IPS-NIHi11 (cell line): ENCODE data around the gene INPP5B.
A peak's percentile ranks its signal among the peaks of the same experiment; 100 is the strongest.
"Not testable (repeated sequence)": the region's sequence is repeated elsewhere in the genome, so short reads cannot be mapped to it uniquely, and the experiment has no call there.

Experiments used
- DNase-seq: peaks from one replicate; pipeline ENCODE4 v3.0.0; 2012; ENCODE audit warnings: mixed read lengths, low spot score

INPP5B gene

DNA sequence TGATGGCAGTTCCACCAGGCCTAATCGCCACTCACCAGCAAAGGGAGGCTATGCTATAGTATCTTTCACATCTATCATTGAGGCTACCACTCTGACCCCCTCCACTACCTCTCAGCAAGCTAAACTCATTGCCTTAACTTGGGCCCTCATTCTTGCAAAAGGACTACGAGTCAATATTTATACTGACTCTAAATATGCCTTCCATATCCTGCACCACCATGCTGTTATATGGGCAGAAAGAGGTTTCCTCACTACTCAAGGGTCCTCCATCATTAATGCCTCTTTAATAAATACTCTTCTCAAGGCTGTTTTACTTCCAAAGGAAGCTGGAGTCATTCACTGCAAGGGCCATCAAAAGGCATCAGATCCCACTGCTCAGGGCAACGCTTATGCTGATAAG lies 35.4 kb downstream of the INPP5B start:
- DNase-seq = not testable (repeated sequence)

DNA sequence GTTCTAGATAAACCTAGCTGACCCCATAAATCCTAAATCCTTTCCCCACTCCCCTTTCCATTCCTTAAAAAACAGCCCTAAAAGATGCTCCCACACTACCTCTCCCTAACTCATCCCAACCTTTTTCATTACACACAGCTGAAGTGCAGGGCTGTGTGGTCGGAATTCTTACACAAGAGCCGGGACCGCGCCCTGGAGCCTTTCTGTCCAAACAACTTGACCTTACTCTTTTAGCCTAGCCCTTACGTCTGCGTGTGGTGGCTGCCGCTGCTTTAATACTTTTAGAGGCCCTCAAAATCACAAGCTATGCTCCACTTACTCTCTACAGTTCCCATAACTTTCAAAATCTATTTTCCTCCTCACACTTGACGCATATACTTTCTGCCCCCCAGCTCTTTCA lies 36.0 kb downstream of the INPP5B start:
- DNase-seq = not testable (repeated sequence)

DNA sequence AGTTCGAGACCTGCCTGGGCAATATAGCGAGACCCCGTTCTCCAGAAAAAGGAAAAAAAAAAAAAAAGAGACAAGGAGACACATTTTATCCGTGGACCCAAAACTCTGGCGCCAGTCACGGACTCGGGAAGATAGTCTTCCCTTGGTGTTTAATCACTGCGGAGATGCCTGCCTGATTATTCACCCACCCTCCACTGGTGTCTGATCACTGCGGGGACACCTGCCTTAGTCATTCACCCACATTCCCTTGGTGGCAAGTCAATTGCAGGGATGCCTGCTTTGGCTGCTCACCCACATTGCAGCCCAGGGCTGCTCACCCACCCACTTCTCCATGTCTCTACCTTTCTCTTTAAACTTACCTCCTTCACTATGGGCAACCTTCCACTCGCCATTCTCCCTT lies 38.3 kb downstream of the INPP5B start:
- not testable (repeated sequence) for DNase-seq

DNA sequence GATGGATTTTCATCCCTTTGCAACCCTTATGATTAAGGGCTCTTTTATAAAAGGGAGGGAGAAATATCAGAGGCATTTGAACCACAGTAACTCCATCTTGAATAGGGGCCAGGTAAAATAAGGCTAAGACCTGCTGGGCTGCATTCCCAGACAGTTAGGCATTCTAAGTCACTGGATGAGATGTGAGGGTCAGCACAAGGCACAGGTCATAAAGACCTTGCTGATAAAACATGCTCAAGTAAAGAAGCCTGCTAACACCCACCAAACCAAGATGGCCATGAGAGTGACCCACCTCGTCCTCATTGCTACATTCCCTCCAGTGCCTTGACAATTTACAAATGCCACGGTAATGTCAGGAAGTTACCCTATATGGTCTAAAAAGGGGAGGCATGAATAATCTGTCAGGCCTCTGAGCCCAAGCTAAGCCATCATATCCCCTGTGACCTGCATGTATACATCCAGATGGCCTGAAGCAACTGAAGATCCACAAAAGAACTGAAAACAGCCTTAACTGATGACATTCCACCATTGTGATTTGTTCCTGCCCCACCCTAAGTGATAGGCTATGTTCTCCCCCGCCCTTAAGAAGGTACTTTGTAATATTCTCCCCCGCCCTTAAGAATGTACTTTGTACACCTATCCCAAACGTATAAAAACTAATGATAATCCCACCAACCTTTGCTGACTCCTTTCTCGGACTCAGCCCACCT lies 39.3 kb downstream of the INPP5B start:
- not testable (repeated sequence) for DNase-seq

DNA sequence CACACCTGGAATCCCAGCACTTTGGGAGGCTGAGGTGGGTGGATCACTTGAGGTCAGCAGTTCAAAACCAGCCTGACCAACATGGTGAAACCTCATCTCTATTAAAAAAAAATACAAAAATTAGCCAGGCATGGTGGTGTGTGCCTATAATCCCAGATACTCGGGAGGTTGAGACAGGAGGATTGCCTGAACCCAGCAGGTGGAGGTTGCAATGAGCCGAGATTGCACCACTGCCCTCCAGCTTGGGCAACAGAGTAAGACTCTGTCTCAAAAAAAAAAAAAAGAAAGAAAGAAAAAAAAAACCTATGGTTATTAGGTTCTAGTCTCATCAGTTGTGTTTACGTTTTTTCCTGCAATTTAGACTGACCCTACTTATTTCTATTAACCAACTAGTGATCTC lies 40.3 kb downstream of the INPP5B start:
- DNase-seq = not testable (repeated sequence)

DNA sequence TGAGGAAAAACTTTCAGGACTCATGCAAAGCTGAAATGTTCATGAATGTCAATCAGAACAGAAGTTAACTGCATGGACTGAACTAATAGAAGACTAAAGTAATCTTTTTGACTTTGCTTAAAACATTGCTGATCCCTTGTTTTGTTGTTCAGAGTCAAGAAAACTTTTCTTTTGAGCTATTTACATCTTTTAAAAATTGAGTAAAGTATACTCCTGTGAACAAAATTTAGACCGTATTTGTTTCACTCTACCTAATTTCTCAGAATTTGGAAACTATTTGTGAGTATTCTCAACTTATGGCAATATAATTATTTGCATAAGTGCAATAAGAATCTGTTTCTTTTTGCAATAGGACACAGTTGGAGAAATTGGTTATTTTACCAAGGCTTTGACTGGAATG lies 41.1 kb downstream of the INPP5B start:
- DNase-seq = no peak

DNA sequence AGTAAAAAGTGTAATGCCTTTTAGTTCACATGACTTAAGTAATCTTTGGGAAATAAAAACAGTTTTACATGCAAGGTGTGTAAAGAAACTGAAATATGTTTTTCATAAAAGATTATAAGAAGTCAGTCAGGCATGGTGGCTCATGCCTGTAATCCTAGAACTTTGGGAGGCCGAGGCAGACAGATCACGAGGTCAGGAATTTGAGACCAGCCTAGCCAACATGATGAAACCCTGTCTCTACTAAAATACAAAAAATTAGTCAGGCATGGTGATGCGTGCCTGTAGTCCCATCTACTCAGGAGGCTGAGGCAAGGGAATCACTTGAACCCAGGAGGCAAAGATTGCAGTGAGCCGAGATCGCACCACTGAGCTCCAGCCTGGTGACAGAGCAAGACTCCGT lies 42.9 kb downstream of the INPP5B start:
- not testable (repeated sequence) for DNase-seq

DNA sequence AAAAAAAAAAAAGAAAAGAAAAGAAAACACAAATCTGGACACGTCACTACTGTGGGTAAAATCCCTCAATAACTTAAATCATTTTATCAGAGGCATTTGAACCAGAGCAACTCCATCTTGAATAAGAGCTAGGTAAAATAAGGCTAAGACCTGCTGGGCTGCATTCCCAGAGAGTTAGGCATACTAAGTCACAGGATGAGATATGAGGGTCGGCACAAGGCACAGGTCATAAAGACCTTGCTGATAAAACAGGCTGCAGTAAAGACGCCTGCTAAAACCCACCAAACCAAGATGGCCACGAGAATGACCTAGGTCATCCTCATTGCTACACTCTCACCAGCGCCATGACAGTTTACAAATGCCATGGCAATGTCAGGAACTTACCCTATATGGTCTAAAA lies 43.9 kb downstream of the INPP5B start:
- no peak for DNase-seq

DNA sequence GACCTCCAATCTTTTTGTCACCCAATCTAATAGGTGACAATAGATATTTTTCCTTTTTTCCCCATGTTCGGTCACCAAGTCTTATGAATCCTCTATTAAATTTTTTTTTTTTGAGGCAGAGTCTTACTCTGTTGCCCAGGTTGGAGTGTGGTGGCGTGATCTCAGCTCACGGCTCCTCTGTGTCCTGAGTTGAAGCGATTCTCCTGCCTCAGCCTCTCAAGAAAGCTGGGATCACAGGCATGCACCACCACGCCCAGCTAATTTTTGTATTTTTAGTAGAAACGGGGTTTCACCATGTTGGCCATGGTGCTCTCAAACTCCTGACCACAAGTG lies 45.0 kb downstream of the INPP5B start:
- DNase-seq = no peak

DNA sequence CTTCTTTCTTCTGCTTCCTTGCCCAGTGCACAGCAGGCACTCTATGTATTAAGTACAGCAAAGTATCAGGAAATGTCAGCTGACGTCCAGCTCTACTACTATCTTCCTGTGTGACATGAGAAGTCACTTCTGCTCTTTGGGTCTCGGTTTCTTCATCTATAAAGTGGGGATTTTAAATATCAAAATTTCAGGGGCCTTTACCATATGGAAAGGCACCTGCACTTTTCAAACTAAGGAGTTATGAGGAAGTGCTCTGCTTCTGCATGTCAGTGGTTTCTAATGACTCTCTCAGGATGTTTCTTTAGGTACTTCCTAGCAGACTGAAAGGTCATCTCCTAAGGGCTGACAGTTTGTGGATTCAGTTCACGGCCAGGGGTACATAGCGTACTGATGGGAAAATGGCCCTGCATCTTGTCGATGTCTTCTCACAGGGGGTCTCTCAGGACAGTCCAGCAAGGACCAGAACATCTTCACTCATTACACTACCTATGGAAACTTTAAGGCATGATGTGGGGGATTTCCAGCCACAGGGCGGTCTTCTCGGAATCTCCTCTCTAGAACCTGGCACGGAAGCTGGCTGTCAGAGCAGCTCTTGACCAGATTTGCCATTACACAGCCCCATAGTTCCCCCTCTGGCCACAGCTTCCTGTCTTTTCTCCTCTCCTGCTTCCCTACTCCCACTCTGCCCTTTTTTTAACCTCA lies 45.5 kb downstream of the INPP5B start:
- no peak for DNase-seq

DNA sequence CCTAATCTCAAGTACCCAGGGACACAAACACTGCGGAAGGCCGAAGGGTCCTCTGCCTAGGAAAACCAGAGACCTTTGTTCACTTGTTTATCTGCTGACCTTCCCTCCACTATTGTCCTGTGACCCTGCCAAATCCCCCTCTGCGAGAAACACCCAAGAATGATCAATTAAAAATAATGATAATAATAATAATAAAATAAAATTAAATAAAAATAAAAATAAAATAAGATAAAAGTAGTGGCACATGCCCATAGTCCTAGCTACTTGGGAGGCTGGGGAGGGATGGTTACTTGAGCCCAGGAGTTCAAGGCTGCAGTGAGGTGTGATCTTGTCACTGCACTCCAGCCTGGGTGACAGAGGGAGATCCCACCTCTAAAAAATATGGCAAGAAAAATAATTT lies 49.3 kb downstream of the INPP5B start:
- not testable (repeated sequence) for DNase-seq

DNA sequence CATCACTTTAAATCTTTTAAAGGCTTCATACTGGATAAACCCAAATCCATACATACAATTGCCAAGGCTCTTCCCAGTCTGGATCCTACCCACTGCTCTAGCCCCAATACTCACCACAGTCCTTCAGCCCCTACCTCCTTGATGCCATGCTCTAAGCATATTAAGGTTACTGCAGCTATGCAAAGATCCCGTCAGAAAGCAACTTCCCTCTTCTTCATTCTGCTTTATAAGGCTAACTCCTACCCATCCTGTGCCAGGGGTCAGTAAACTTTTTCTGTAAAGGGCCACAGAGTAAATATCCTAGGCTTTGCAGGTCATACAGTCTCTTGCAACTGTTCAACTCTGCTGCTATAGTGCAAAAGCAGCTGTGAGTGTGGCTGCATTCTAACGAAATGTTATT lies 53.2 kb downstream of the INPP5B start:
- no peak for DNase-seq

DNA sequence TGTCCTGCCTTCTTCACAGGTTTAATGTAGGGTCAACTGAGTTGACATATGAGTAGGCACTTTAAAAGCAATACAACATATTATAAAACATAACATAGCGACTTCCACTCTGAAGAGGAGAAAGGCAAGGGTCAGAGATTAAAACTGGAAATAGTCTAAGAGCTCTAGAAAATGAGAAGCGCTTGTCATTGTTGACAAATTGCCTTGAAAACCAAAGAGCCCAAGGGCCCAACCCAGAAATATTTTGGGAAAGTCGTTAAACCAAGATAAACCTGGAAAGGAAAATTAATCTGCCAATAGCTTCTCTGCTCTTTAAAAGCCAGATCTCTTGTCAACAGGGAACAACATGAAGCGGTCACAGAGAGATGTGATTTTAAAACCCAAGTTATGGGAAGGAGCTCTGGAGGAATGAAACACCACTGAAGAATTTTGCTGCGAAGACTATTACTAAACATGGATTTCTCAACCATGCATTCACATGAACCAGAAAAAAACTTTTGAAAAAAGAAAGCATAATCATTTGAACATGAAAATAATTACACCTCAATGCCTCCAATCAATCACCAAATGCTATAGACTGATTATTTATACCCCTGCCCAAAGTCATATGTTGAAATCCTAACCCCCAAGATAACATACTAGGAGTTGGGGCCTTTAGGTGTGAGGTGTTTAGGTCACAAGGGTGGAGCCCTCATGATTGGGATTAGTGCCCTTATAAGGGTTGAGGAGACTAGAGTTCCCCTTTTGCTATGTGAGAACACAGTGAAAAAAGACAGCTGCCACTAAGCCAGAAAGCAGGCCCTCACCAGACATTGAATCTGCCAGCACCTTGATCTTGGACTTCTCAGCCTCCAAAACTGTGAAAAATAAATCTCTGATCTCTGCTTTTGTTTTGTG lies 54.5 kb downstream of the INPP5B start:
- DNase-seq = no peak

DNA sequence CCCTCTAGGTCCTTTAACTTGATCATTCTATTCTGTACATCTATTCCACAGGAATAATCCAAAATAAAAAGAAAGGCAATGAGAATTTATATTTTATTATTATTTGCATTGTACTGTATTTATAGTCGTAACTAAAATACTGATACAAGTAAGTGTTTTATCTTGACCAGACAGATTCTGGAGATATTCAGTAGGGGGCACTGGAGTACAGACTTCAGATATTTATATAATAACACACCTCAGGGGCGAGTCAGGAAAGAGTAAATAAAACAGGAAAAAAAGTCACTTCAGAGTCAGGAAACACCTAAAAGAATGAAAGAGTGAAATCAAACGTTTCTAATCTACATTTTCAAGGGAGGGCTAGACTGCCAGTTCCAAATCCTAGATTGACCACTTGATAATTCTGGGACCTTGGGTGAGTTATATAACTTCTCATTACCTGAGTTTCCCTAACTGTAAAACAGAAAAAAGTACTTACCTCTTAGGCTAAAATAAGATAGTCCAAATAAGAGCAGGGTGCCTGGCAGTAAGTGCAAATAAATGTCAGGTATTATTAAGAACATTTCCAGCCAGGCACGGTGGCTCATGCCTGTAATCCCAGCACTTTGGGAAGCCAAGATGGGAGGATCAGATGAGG lies 56.4 kb downstream of the INPP5B start:
- DNase-seq = peak; percentile 32

DNA sequence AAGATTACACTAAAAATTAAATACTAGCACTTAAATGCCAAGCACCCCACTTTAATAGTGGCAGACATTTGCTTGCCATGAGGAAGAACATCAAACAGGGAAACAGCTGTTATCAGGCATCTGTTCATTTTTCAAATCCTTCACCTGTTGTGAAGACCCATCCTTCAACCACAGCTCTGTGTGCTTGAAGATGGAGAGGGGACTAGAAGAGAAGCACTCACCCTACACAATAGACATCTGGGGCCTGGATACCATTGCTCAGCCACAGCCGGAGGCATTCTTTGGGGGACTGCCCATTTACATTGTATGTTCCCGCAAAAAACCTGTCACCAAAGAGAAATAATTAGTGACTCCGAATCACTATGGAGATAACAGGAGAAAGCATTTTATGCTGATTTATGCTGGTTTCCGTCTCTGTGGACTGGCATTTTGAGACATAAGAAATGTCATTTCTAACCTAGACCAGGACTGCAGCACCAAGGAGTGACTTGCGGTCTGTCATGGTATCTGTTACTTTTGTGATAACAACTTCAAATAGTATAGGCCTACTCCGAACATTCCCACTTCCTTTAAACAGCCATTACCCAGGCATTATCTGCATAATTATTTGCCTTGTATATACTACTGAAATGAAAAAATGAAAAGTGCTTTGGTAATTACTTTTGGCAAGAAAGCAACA lies 58.7 kb downstream of the INPP5B start:
- DNase-seq = no peak

DNA sequence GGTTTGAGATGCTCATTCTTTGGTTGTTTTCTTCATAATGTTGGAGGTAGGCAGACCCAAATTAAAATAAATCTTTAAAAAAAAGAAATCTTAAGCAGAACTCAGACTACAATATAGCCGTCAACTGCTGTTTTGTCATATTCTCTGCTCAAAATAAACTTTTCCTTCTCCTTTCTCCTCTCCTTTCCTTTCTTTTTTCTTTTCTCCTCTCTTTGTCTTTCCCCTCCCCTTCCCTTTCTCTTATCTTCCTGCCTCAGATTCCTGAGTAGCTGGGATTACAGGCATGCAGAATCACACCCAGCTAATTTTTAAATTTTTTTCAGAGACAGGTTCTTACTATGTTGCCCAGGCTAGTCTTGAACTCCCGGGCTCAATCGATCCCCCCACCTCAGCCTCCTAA lies 62.7 kb downstream of the INPP5B start:
- DNase-seq = no peak

DNA sequence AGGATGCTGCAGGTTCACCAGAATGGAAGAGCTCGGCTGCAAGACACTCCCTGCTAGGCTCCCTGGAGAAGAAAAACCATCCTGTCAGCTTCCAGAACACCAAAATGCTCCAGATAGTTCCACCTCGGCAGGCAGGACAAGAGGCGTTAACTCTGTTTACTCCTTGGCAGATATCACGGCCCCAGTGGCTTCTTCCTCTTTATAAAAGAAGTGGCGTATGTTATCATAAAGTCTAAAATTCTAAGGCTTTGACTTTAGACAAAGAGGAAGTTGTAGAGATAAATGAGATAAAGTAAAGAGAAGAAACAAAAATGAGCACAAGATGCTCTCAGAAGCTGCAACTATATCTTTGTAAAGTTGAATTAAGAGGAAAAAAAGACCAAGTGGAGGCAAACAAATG lies 63.2 kb downstream of the INPP5B start:
- no peak for DNase-seq

DNA sequence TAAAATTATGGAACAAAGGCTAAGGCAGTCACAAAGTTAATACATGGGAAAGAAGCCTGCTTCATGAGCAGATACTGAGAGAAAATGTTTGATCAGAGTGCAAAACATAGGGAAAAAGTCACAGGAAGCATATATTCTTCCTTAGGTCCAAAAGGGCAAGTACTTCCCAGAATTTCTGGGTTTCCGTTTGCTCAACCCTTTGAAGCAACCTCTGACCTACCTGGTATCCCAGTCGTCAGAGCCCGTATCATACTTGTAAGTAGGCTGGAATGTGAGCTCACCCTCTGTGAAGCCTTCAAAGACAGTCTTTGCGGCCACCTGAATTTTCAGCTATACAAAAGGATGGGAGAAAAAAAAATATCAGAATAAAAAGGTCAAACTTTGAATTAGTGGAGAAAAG lies 67.0 kb downstream of the INPP5B start:
- no peak for DNase-seq

DNA sequence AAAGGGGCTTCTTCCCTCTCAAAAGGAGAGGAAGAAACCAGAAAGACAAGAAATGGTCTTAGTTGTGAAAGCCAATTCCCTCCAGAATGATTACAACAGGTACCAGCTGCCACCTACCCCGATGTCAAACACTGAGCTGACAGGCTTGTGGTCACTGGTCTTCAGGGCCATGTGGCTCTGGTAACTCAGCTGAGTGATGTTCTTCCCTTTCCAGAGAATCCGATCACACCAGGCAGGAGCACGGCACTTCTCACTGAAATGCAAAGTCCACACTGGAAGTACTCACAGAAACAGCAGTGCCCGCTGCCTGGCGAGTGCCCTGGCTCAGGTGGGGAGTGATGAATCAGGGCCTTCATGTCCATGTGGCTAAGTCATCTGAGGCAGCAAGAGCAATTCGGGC lies 68.8 kb downstream of the INPP5B start:
- DNase-seq = no peak

DNA sequence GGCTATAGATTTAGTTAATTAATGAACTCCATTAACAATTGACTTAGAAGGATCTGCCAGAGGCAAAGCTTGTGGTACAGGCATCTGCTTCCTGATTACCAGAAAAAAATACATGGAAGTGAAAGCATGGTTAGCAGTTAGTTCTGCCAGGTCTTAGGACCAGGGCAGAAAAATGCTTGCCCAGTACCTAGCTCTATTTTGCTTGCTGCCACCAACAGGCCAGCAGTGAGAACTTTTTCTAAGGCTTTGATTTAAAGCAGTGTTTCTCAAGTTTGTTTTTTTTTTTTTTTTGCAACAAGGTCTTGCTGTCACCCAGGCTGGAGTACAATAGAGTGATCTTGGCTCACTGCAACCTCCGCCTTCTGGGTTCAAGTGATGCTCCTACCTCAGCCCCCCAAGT lies 71.0 kb downstream of the INPP5B start:
- peak; percentile 21 for DNase-seq

DNA sequence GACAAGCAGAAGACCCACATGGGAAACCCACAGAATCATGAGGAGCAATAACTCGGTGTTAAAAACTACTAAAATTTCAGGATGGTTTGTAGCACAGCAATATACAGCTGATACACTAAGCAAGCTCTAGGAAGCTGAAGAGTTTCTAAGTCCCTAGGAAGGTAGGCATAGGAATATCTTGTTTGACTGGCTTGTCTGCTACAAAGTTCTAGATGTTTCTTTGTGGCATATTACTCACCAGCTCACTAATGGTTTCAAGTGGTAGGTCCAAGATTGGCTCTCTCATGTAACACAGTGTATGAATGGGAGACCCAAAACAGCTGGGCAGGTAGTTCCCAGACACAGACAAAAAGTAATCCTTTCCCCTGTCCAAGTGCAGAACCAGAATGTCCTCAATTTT lies 74.2 kb downstream of the INPP5B start:
- DNase-seq = no peak

DNA sequence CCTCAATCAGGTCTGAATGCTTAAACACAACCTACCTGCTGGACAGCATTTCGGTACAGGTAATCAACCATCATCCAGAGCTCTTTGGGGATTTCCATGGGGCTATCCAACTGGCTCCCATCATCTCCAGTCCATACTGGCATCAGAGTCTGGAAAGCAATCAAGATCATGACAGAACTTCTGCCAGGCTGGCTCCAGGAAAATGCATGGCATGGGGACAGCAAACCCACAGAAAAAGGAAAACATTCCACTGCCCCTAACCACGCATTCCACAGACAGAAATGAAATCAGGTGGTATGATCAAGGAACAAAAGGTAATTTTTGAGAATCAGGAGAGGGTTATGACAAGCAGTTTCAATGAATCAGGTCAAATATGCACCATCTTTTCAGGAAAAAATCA lies 78.4 kb downstream of the INPP5B start:
- DNase-seq = no peak
